ENCODE results near the gene RAB29. TPM values are rescaled to one million over a fixed set of nuclear protein-coding genes. Genes with fewer than 3 reads are reported as not detected.

The RAB29 gene
- total RNA-seq, 1 donor from 2014 or later, result 156 TPM

DNA sequence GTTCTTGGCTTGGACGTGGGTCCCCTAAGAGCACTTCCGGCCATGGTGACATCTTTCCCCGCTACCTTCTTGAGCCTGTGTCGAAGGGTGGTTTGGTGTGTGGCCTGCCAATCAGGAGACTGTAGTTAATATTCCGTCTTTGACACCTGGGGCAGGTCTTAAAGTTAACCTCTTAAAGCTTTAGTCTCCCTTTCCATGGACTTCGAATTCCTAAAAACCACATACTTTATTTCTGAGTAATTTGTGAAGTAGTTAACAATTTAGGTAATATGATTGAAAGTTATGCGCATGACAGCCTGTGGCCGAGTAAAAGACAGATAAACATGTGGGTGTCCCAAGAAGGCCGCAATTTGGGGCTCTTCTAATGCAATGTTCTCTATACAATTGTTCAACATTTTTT, 10.2 kb upstream of the RAB29 start:
- DNase-seq (no peak), ATAC-seq (ENCODE audit: low read depth) (no peak)
- no peaks in the 10 kb centered on the region for H3K27me3 Mint-ChIP-seq
- ChIA-PET CTCF (interaction anchor here (2.3 kb wide), 1 partner anchor 192 kb away, joined by 9 read pairs; no protein-coding TSS in a partner anchor), POLR2A (interaction anchor here (0.6 to 3.4 kb wide), 2 partner anchors 10 to 14 kb away, joined by 3 to 15 read pairs; partner anchors contain the start of gene RAB29)
- no peaks in the 10 kb centered on the region for H3K9me3 Mint-ChIP-seq
- H3K36me3 Mint-ChIP-seq (ENCODE audit: low read depth), result peaks cover 14% of the 10 kb centered on the region
- peaks cover 3% of the 10 kb centered on the region for H3K4me1 Mint-ChIP-seq
- intact Hi-C loops (cut with micrococcal nuclease), result no loop called here
- TF ChIP-seq, protein P1, sequence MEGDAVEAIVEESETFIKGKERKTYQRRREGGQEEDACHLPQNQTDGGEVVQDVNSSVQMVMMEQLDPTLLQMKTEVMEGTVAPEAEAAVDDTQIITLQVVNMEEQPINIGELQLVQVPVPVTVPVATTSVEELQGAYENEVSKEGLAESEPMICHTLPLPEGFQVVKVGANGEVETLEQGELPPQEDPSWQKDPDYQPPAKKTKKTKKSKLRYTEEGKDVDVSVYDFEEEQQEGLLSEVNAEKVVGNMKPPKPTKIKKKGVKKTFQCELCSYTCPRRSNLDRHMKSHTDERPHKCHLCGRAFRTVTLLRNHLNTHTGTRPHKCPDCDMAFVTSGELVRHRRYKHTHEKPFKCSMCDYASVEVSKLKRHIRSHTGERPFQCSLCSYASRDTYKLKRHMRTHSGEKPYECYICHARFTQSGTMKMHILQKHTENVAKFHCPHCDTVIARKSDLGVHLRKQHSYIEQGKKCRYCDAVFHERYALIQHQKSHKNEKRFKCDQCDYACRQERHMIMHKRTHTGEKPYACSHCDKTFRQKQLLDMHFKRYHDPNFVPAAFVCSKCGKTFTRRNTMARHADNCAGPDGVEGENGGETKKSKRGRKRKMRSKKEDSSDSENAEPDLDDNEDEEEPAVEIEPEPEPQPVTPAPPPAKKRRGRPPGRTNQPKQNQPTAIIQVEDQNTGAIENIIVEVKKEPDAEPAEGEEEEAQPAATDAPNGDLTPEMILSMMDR (IDR thresholded peaks at IDR 0.05), result no peak
- H3K27ac Mint-ChIP-seq, result no peak overlapping the region
- no peak overlapping the region for H3K4me3 Mint-ChIP-seq

DNA sequence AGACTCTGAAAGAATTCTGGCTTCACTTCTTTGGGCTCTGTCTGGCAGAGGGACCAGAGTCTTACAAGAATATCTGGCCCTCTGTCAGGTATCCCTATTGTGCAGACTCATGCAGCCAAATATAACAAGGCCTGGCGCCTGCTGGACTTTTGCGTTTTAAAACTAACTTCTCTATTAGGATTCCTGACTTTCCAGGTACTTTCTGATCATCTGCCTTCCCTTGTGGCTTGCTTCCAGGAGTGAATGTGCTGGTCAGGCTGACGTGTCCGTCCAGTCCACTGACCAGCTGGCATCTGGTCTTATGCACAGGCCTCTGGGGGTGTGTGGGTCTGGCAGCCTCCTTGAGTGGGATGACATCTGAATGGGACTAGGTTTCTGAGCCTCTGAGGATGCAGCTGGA, 8.6 kb upstream of the RAB29 start:
- no peaks in the 10 kb centered on the region for H3K27me3 Mint-ChIP-seq
- H3K4me1 Mint-ChIP-seq, result peaks cover 4% of the 10 kb centered on the region
- no peaks in the 10 kb centered on the region for H3K9me3 Mint-ChIP-seq
- CTCF ChIA-PET, result interaction anchor here (0.7 to 1.1 kb wide), 2 partner anchors 125 to 194 kb away, joined by 3 to 5 read pairs; no protein-coding TSS in a partner anchor
- no peak overlapping the region for H3K4me3 Mint-ChIP-seq
- no peak for DNase-seq
- intact Hi-C loops (cut with micrococcal nuclease), result no loop called here
- no peak for ATAC-seq (ENCODE audit: low read depth)
- no peak overlapping the region for H3K27ac Mint-ChIP-seq
- POLR2A ChIA-PET, result interaction anchor here (3.4 kb wide), 1 partner anchor 9 kb away, joined by 15 read pairs; the partner anchor contains the start of gene RAB29
- peaks cover 3% of the 10 kb centered on the region for H3K36me3 Mint-ChIP-seq (ENCODE audit: low read depth)
- TF ChIP-seq, protein P1 (IDR thresholded peaks at IDR 0.05), result no peak

DNA sequence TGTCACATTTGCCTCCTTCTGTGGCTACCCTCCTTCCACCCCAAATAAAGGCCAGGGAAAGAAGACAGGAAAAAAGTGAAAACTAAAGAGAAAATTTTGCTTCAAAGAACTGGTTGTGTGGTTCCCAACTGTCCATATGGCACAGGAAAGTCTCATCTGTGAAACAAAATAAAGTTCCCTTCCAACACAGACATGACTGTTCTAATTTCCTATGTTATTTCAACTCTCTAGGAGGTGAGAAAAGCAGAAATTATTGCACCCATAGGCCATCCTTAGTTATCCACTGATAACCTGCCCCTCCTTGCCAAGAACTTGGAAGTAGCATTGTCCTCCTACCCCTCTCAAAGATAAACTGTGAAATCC, 8.1 kb upstream of the RAB29 start:
- CTCF ChIA-PET, result interaction anchor here (1.5 kb wide), 1 partner anchor 8 kb away, joined by 4 read pairs; no protein-coding TSS in a partner anchor
- DNase-seq (no peak), ATAC-seq (ENCODE audit: low read depth) (no peak)
- Mint-ChIP-seq H3K9me3 (no peaks in the 10 kb centered on the region), H3K27ac (no peak overlapping the region), H3K36me3 (ENCODE audit: low read depth) (peaks cover 3% of the 10 kb centered on the region), H3K4me3 (no peak overlapping the region), H3K27me3 (no peaks in the 10 kb centered on the region), H3K4me1 (peaks cover 9% of the 10 kb centered on the region)
- POLR2A ChIA-PET, result no interaction called here
- intact Hi-C loops (cut with micrococcal nuclease), result no loop called here
- TF ChIP-seq, protein P1 (IDR thresholded peaks at IDR 0.05), result no peak

DNA sequence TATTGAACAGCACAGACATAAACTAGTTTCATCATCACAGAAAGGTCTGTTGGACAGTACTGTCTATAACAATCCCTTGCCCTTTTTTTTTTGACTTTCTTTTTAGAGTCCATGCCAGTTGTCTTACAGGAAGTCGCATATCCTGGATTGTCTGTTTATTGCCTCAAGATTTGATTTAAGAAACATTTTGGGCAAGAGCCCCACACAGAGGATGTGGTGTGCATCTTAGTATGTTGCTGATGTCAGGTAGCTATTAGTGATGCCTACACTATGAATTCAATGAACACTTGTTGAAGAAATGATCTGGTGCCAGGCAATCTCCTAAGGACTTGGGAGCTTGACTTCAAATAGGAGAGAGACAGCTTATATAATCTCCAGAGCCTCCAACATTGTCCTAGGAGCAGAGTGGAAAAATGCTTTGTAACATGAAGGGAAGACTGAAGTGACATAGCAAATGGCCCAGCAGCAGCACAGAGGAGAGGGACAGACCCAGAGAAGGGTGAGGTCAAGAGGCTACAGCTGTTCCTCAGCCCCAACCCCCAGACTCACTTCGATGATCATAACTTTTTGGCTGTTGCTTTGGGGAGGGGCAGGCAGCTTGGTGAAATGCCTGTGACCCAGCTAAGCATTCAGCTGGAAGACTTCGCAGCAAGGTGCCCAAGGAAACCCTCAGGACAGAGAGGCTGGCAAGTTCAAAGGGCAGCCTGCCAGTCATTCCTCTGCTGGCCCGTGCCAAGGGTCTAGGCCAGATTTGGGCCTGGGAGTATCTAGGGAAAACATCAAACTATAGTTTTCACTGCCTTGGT, 7.5 kb upstream of the RAB29 start:
- intact Hi-C loops (cut with micrococcal nuclease), result no loop called here
- H3K4me3 Mint-ChIP-seq, result no peak overlapping the region
- peaks cover 15% of the 10 kb centered on the region for H3K4me1 Mint-ChIP-seq
- DNase-seq (no peak), ATAC-seq (ENCODE audit: low read depth) (no peak)
- ChIA-PET CTCF (interaction anchor here (0.7 to 1.9 kb wide), 3 partner anchors 9 to 195 kb away, joined by 3 to 8 read pairs (median 4); no protein-coding TSS in a partner anchor), POLR2A (interaction anchor here (0.9 to 1.0 kb wide), 2 partner anchors 8 to 33 kb away, joined by 3 read pairs; no protein-coding TSS in a partner anchor)
- TF ChIP-seq, protein P1 (IDR thresholded peaks at IDR 0.05), result no peak
- no peaks in the 10 kb centered on the region for H3K27me3 Mint-ChIP-seq
- H3K27ac Mint-ChIP-seq, result no peak overlapping the region
- peaks cover 3% of the 10 kb centered on the region for H3K36me3 Mint-ChIP-seq (ENCODE audit: low read depth)
- H3K9me3 Mint-ChIP-seq, result no peaks in the 10 kb centered on the region

DNA sequence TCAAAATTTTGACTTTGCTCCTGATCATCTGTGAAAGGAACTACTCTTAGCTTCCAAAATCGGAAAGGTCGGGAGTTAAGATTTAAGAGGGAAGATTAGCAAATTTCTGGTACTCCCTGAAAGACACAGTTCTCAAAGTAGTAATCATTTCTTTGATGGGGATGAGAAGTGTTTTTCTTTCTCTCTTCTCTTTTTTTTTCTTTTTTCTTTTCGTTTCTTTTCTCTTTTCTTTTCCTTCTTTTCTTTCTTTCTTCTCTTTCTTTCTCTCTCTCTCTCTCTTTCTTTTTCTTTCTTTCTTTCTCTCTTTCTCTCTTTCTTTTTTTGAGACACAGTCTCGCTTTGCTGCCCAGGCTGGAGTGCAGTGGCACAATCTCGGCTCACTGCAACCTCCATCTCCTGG, 5.1 kb upstream of the RAB29 start:
- ChIA-PET POLR2A (interaction anchor here (0.7 kb wide), 2 partner anchors 31 to 219 kb away, joined by 6 to 8 read pairs; no protein-coding TSS in a partner anchor), CTCF (no interaction called here)
- intact Hi-C loops (cut with micrococcal nuclease), result no loop called here
- peaks cover 5% of the 10 kb centered on the region for H3K36me3 Mint-ChIP-seq (ENCODE audit: low read depth)
- peaks cover 31% of the 10 kb centered on the region for H3K4me1 Mint-ChIP-seq
- H3K9me3 Mint-ChIP-seq, result no peaks in the 10 kb centered on the region
- DNase-seq, result no peak
- no peak overlapping the region for H3K27ac Mint-ChIP-seq
- no peak overlapping the region for H3K4me3 Mint-ChIP-seq
- H3K27me3 Mint-ChIP-seq, result no peaks in the 10 kb centered on the region
- no peak for ATAC-seq (ENCODE audit: low read depth)
- TF ChIP-seq, protein P1 (IDR thresholded peaks at IDR 0.05), result no peak

All from activated B cell treated with CpG ODN at 0.5 μM for 24 hours (primary cell).